Small intestine (tissue), 7 donors: Measurements from ENCODE around the gene CCDC141. TPM values are rescaled to one million over a fixed set of nuclear protein-coding genes. Genes with fewer than 3 reads are reported as not detected.

Experiments used
- DNase-seq, 2 donors: peaks; one replicate each; pipeline versions ENCODE4 v3.0.0 to v3.0.0-alpha.2; 2013
- FAIRE-seq: peaks from 2 replicates; lab custom pipeline; 2012; peaks lifted over from hg19 to GRCh38; lab: Jason Lieb, UNC
- H3K27ac ChIP-seq, 3 donors: one replicate each; pipeline ENCODE4 v1.5.1; 2013; ENCODE audit warnings: low read length in 2 of 3, mild to moderate bottlenecking in 2 of 3, control low read depth in 1 of 3, inconsistent platforms in 1 of 3, low read depth in 1 of 3, moderate library complexity in 1 of 3
- H3K27me3 ChIP-seq, 3 donors: one replicate each; pipeline ENCODE4 v1.6.1; 2013; ENCODE audit warnings: low read length in 3 of 3, inconsistent platforms in 1 of 3; ENCODE audit not compliant: control insufficient read depth in 3 of 3, insufficient read depth in 3 of 3
- H3K36me3 ChIP-seq, 3 donors: one replicate each; pipeline ENCODE4 v1.6.1; 2013; ENCODE audit warnings: low read length in 3 of 3, inconsistent platforms in 1 of 3, low read depth in 1 of 3, mild to moderate bottlenecking in 1 of 3, moderate library complexity in 1 of 3; ENCODE audit not compliant: control insufficient read depth in 3 of 3, insufficient read depth in 2 of 3
- H3K4me1 ChIP-seq, 3 donors: one replicate each; pipeline ENCODE4 v1.6.1; 2013; ENCODE audit warnings: low read length in 2 of 3, inconsistent platforms in 1 of 3, low read depth in 1 of 3, mild to moderate bottlenecking in 1 of 3, moderate library complexity in 1 of 3; ENCODE audit not compliant: control insufficient read depth in 3 of 3, insufficient read depth in 2 of 3
- H3K4me3 ChIP-seq, 3 donors: one replicate each; pipeline ENCODE4 v1.5.1; 2013; ENCODE audit warnings: low read length in 3 of 3, control low read depth in 1 of 3, inconsistent platforms in 1 of 3, low read depth in 1 of 3, mild to moderate bottlenecking in 1 of 3, moderate library complexity in 1 of 3
- H3K9me3 ChIP-seq, 2 donors: one replicate each; pipeline ENCODE4 v1.6.1; 2013; ENCODE audit warnings: low read depth in 1 of 2, low read length in 1 of 2; ENCODE audit not compliant: control insufficient read depth in 2 of 2, insufficient read depth in 1 of 2
- WGBS, 3 donors: extraction: QIAGEN DNeasy Blood & Tissue Kit; methylation state at CpG; one replicate each; pipeline ENCODE4 v1.1.7; 2013; 5-methylcytosine and 5-hydroxymethylcytosine counted together
- polyA plus RNA-seq, 4 donors: library from polyadenylated mRNA; stranded (reverse) in 3 of 4; unstranded in 1 of 4; fragments of 200-250 nt in 3 of 4; fragments of 120-200 nt in 1 of 4; gene quantifications; one replicate each; pipeline versions ENCODE4 v1.2.1 to v1.2.3, GENCODE V29; 2013
- donor health status: healthy with polysubstance abuse.
- donor health status: control.
- donor health status: control.
- donor health status: Bipolar disorder and iron deficiency.
- donor health status: healthy.

CCDC141 gene
- polyA plus RNA-seq, 4 donors = 0.27 to 2.5 (median 0.27) TPM; not detected in 1

- Histone ChIP-seq H3K36me3 (no peaks in the 10 kb centered on the region), H3K27me3 (no peaks in the 10 kb centered on the region), H3K9me3 (peaks cover 0 to 2% of the 10 kb centered on the region in 2 donors), H3K27ac (no peak overlapping the region), H3K4me1 (no peaks in the 10 kb centered on the region), H3K4me3 (no peak overlapping the region)
- 75 to 89% (median 78%) methylated on average over 5 of the region's 5 CpGs for WGBS, 3 donors
- DNase-seq (no peak), FAIRE-seq (no peak)
Measured at GRCh38 chr2:178951266-178952006, 98.5 kb downstream of the CCDC141 start.

- FAIRE-seq = no peak
- H3K9me3 ChIP-seq = no peaks in the 10 kb centered on the region
- no peak overlapping the region for H3K27ac ChIP-seq
- 79 to 93% (median 88%) methylated on average over 4 of the region's 4 CpGs for WGBS, 3 donors
- H3K4me3 ChIP-seq = no peak overlapping the region
- DNase-seq = no peak
- no peaks in the 10 kb centered on the region for H3K4me1 ChIP-seq
- H3K36me3 ChIP-seq = no peaks in the 10 kb centered on the region
- no peaks in the 10 kb centered on the region for H3K27me3 ChIP-seq
Measured at GRCh38 chr2:178949584-178949983, 100.4 kb downstream of the CCDC141 start.

GRCh38 chr2:178949151-178949550, 100.8 kb downstream of the CCDC141 start:
- Histone ChIP-seq H3K36me3 (no peaks in the 10 kb centered on the region), H3K4me1 (no peaks in the 10 kb centered on the region), H3K27ac (no peak overlapping the region), H3K9me3 (no peaks in the 10 kb centered on the region), H3K4me3 (no peak overlapping the region), H3K27me3 (no peaks in the 10 kb centered on the region)
- FAIRE-seq (no peak), DNase-seq (no peak)
- WGBS, 3 donors = 59 to 78% (median 60%) methylated on average over 2 of the region's 2 CpGs

GRCh38 chr2:178947006-178947405, 102.9 kb downstream of the CCDC141 start:
- no peak overlapping the region for H3K4me3 ChIP-seq
- no peaks in the 10 kb centered on the region for H3K36me3 ChIP-seq
- DNase-seq (no peak), FAIRE-seq (no peak)
- 81 to 86% (median 84%) methylated on average over 3 of the region's 3 CpGs for WGBS, 3 donors
- no peaks in the 10 kb centered on the region for H3K4me1 ChIP-seq
- no peaks in the 10 kb centered on the region for H3K27me3 ChIP-seq
- H3K9me3 ChIP-seq = no peaks in the 10 kb centered on the region
- no peak overlapping the region for H3K27ac ChIP-seq

- Histone ChIP-seq H3K9me3 (no peaks in the 10 kb centered on the region), H3K36me3 (no peaks in the 10 kb centered on the region), H3K27ac (no peak overlapping the region), H3K4me3 (no peak overlapping the region), H3K27me3 (no peaks in the 10 kb centered on the region), H3K4me1 (no peaks in the 10 kb centered on the region)
- WGBS, 3 donors = 74 to 80% (median 79%) methylated on average over 3 of the region's 3 CpGs
- no peak for DNase-seq
- FAIRE-seq = no peak
Measured at GRCh38 chr2:178946494-178946893, 103.4 kb downstream of the CCDC141 start.

GRCh38 chr2:178943745-178944144, 106.2 kb downstream of the CCDC141 start:
- Histone ChIP-seq H3K27me3 (no peaks in the 10 kb centered on the region), H3K4me1 (no peaks in the 10 kb centered on the region), H3K9me3 (no peaks in the 10 kb centered on the region), H3K4me3 (no peak overlapping the region), H3K27ac (no peak overlapping the region), H3K36me3 (no peaks in the 10 kb centered on the region)
- DNase-seq = no peak
- FAIRE-seq = no peak
- WGBS, 3 donors = 86 to 91% (median 91%) methylated on average over 1 of the region's 1 CpG

- no peaks in the 10 kb centered on the region for H3K36me3 ChIP-seq
- H3K27ac ChIP-seq = no peak overlapping the region
- DNase-seq (no peak), FAIRE-seq (no peak)
- H3K27me3 ChIP-seq = no peaks in the 10 kb centered on the region
- no peak overlapping the region for H3K4me3 ChIP-seq
- H3K4me1 ChIP-seq = no peaks in the 10 kb centered on the region
- no peaks in the 10 kb centered on the region for H3K9me3 ChIP-seq
Measured at GRCh38 chr2:178934571-178934970, 115.4 kb downstream of the CCDC141 start.

GRCh38 chr2:178933493-178933892, 116.4 kb downstream of the CCDC141 start:
- Histone ChIP-seq H3K4me3 (no peak overlapping the region), H3K9me3 (no peaks in the 10 kb centered on the region), H3K36me3 (no peaks in the 10 kb centered on the region), H3K27me3 (no peaks in the 10 kb centered on the region), H3K4me1 (no peaks in the 10 kb centered on the region), H3K27ac (no peak overlapping the region)
- FAIRE-seq = no peak
- WGBS, 3 donors = 80 to 89% (median 80%) methylated on average over 3 of the region's 3 CpGs
- no peak for DNase-seq

- WGBS, 3 donors = 77 to 88% (median 86%) methylated on average over 4 of the region's 4 CpGs
- Histone ChIP-seq H3K9me3 (no peaks in the 10 kb centered on the region), H3K27ac (no peak overlapping the region), H3K4me3 (no peak overlapping the region), H3K4me1 (no peaks in the 10 kb centered on the region), H3K27me3 (no peaks in the 10 kb centered on the region), H3K36me3 (no peaks in the 10 kb centered on the region)
- FAIRE-seq (no peak), DNase-seq (no peak)
Measured at GRCh38 chr2:178928077-178928476, 121.9 kb downstream of the CCDC141 start.
